GM18907 (cell line): ENCODE measurements around the gene CLDN25.
"Not testable (repeated sequence)": the region's sequence is repeated elsewhere in the genome, so short reads cannot be mapped to it uniquely, and the experiment has no call there.

Experiments used
- ATAC-seq: cut with Tn5 transposase; IDR thresholded peaks from one replicate; pipeline ENCODE4 v1.9.1; 2021; ENCODE audit warnings: mild to moderate bottlenecking, moderate library complexity; ENCODE audit not compliant: unreplicated experiment

Gene CLDN25

DNA sequence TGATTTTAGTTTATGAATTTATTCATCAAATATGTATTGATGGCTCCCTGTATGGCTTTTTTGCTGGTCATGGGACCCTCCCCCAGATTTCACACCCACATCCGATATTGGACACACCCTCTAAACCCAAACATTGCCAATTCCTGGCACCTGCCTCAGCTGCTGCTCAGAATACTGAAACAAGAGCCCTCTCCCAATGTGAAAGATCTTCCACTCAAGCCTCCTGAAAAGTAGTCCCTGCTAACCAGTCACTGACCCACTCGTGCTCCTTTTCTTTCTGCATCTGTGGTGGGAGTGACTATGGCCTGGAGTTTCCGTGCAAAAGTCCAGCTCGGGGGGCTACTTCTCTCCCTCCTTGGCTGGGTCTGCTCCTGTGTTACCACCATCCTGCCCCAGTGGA lies at the start of gene CLDN25:
TSS of gene CLDN25 (plus strand) at position 301 of the 400 bp plus-strand sequence. CDS start at position 301, 0 bp downstream.
- no peak for ATAC-seq

DNA sequence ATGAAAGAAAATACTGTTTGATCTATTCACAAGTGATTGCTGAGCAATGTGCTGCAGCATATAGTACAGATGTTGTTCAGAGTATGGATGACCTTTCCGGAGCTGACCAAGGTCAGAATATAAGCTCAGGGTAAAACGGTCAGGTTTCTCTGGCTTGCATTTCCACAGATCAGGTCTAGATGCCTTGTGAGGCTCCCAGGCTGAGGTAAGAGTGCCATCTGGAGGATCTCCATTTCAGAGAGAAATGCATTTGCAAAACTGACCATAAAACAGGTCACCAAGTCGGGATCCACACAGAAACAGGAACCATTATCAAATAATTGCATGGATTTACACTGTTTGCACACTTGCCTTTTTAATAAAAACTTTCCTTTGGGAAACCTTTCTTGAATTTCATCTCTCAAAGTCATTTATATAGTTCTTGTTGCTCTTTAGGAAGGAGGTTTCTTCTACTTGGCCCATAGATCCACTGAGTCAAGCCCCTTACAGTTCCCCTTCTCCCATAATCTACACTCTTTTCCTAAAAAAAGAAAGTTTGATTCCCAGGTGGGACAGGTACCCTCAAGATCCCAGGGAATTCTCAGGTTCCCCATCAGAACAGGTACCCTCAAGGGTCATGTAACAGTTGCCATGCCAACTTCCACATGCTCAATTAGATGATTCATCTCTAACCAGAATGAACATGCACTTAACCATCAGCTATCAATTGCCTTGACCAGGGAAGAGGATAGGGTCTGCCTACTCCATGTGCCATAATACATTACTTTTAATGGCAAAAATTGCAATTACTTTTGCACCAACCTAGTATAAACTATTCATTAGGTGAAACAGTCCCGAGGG lies 48.5 kb upstream of the CLDN25 start:
- no peak for ATAC-seq

DNA sequence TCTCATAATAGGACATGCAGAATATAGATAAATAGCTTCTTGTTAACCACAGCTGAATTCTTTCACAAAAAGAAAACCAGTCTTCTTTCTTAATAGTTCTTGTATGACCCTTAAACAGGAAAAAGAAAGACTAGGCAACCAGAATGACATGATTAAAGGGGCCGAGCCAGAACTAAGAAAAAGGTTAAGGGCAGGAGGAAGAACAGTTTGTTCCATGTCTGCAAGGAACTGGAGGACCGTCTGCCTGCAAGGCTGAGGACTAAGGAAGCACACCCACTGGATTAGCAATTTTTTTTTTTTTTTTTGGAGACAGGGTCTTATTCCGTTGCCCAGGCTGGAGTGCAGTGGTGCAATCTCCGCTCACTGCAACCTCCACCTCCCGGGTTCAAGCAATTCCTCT lies 47.5 kb upstream of the CLDN25 start:
- ATAC-seq, result no peak

DNA sequence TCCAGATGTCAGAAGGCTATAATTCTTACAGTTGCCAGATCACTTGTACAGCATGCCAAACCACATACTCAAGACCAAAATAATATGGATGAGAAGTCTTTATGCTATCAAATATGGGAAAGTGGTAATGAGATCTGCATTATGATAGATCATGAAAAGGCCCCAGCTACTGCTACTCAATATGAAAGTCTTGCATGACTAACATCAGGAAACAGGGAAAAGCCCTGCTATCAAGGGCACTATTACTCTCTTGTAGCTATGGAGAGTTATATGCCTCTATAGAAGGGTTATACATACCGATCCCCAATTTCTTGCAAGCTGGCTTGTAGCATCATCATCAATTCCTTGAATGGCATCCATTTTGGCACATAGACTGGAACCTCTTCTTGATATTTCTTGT lies 43.3 kb upstream of the CLDN25 start:
- ATAC-seq, result no peak

DNA sequence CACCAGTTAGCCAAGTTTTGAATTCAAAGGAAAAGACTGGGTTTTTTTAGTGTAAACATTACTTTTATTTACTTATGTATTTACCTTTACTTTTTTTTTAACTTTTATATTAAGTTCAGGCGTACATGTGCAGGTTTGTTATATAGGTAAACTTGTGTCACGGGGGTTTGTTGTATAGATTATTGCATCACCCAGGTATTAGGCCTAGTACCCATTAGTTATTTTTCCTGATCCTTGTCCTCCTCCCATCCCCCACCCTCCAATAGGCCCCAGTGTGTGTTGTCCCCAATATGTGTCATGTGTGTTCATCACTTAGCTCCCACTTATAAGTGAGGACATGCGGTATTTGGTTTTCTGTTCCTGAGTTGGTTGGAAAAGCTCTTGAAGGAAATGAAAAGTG lies 26.7 kb upstream of the CLDN25 start:
- ATAC-seq, result no peak

DNA sequence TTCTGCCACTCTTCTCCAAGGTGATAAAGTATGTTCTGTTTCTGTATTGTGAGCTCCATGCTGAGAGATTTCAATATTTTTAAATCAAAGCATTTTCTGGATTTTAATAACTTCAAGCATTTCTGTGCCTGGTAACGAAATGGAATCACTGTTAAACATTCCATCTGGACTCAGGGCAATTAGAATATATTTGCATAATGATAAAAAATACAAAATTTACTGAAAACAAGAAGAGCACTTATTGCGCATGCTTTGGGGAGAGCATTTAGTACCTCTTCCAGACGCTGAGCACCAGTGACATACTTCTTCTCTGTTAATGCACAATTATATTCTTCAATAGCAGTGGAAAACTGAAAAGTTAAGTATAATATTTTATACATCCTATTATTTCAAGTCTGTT lies 19.4 kb upstream of the CLDN25 start:
- ATAC-seq, result no peak

DNA sequence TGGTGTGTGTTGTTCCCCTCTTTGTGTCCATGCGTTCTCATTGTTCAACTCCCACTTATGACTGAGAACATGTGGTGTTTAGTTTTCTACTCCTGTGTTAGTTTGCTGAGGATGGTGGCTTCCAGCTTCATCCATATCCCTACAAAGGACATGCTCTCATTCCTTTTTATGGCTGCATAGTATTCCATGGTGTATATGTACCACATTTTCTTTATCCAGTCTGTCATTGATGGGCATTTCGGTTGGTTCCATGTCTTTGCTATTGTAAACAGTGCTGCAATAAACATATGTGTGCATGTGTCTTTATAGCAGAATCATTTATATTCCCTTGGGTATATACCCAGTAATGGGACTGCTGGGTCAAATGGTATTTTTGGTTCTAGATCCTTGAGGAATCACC lies 16.6 kb upstream of the CLDN25 start:
- not testable (repeated sequence) for ATAC-seq

DNA sequence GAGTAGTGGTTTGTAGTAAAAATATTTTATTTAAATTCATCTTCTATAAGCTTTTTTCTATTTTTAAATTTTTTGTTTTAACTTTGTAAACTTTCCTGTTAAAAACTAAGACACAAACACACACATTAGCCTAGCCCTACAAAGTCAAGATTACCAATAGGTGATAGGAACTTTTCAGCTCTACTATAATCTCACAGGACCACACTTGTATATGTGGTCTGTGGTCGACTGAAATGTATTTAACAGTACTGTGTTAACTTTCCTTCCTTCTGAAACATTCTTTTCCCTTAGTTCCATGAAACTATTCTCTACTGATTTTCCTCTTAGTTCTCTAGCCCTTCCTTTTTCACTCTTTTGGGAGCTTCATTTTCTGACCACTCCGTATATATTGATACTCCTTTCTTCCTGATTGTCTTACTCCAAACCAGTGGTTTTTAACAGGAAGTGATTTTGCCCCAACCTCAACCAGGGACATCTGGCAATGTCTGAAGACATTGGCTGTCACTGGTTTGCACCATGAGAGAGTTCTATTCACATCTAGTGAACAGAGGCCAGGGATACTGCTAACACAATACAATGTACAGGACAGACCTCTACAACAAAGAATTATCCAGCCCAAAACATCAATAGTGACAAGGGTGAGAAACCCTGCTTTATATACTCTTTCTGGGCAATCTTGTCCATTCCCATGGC lies 14.9 kb upstream of the CLDN25 start:
- no peak for ATAC-seq

DNA sequence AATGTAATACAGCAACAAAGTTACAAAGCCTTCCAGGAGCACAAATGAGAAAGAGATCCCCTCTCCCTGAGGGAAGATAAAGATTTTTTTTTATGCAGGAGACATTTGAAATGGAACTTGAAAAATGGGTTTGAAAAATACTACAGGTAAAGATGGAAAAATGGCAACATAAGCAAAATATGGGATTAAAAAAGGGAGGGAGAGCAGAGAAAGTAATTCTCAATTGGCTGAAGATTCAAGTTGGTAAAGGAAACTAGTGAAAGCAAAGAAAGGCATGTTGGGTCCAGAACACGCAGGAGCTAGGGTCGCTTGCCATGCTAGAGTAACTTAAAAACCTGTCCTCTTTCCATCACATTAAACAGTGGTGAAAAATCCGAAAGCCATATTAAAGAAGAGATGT lies 7.6 kb upstream of the CLDN25 start:
- ATAC-seq, result no peak

DNA sequence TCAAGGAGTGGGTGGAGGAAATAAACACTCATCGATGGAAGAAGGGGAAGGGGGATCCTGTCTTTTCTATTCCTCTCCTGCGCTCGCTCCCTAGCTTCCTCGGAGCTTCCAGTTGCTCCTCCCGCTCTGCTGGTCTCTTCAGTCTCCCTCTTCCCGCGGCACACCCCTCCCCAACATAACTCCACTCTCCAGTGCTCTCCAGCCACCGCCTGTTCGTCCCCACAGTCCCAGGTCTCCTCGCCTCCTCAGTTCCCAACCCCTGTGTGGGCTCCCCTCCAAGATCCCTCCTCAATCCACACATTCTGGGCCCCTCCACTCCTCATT lies 6.5 kb upstream of the CLDN25 start:
- ATAC-seq, result no peak

DNA sequence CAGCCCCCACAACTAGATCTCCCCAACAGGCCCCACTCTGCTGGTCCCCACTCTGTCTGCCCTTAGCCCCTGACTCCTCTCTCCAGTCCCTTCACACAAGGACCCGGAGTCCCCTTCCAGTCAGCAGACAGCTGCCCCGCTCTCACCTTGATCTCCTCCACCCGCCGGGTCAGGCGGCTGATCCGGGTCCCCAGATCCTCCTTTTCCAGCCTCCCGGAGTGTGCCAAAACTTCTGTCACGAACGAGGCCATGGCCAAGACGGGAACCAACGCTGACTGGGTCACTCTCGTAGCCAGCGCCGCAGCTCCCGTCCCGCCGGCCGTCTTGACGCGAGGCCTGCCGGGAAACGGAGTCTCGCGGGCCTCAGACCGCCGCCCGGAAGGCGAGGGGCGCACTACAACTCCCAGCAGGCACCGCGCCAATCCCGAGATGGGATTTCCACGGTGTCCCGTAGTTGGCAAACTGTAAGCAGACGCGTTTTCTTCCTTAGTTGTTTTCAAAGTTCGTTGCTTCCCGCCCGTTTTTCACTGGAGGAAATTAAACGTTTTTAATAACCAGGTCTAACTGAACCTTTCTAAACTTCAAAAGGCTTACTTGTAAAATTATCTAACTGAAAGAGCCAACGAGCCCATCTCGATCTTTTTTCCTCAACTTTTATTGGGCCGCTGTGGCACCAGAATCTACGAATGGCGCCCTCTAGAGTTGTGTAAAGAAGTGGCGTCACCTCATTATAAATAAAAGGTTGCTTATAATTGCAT lies 6.0 kb upstream of the CLDN25 start, which contains the start of gene ZW10:
TSS of gene ZW10 (minus strand) at position 277 of the 758 bp plus-strand sequence. CDS start at position 251, 26 bp downstream.
- peak; percentile 99 for ATAC-seq

DNA sequence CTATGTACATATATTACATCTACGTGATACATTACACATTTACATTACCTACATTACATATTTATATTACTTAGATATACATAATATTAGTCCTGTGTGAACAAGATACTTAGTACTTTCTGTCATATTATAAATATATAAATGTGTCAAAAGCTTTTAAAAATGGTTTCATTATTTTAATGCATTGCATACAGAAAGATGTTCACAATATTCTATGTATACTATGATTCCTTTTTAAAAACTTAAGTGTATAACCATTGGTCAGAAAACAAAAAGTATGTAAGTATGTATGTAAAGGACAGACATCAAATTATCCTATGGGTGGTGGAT lies 5.5 kb upstream of the CLDN25 start:
- ATAC-seq, result no peak

DNA sequence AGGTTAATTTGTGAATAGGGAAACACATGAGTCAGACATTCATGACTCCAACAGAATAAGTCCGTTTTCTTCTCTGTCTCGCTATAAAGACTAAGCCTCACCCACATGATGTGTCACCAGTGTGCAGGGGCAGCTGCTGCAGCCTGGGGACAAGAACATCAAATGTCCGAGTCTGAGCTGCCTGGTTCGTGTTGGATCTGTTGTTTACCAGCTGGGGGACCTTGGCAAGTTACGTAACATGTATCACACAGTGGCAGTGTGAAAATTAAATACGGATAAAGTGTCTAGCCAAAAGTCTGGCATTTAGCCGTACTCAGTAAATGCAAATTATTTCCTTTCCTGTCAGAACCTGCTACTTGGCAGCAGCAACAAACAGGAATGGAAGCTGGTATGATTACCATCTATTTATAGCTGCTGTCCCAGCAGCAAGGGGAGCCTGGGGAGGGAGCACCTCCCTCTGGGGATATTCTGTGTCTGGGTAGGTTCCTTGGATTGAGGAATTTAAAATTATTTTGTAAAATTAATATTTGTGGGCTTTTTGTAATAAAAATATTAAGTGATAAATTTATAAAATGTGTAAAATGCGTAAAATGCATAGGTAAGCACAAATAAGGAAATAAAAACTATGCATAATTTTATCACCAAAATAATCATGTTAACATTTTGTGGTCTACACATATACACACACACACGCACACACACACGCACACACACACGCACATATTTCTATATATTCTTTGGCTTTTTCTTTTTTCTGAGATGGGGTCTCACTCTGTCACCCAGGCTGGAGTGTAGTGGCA lies 1.3 kb upstream of the CLDN25 start:
- ATAC-seq, result no peak

DNA sequence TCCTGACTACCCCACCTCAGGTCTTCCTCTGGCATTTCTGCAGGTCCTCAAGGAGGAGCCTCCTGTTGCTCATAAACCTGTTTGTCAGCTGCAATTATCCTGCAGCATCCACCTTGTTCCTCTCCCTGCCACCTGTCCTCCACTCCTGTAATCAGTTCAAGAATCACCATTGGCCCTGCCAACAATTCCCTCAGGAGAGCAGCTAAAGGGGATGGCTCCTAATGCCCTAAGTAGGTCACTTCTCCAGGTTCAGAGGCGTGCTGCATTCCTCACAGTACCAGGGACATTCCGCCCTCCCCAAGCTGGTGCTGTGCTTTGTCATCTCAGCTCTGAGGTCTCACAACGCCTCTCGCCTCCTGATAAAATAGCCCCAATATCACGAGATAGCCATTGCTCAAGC lies 2.1 kb downstream of the CLDN25 start:
- ATAC-seq, result no peak

DNA sequence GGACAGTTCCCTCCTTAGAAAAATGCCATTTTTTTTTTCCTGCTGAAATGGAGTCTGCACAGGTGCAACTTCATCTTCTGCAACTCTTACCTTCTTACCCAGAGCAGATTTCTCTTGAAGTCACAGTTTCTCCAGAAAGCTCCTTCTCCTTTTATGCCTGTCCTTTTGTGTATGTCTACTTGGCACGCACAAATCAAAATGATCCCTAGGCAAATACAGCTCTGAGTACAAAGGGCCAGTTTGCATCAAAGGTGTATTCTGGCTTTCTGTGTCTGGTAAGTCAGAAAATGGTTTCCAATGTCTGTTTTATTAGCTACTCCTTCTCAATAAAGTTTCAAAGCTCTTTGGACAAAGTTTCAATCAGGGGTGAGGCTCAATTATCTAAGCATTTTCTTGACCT lies 2.5 kb downstream of the CLDN25 start:
- no peak for ATAC-seq

DNA sequence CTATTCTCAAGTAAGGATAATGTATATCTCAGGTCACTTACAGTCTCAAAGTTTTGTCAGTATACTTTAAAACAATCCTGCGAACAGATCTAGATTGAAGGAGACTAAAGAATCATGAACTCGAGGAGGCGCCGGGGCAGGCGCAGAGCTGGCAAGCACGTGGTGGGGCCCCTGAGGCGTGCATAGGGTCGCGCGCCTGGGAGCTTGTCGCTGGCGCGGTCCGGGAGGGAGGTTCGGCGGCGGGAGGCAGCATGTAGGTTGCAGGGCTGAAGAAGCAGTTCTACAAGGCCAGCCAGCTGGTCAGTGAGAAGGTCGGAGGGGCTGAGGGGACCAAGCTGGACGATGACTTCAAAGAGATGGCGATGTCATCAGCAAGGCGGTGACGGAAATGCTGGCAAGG lies 9.4 kb downstream of the CLDN25 start:
- not testable (repeated sequence) for ATAC-seq

DNA sequence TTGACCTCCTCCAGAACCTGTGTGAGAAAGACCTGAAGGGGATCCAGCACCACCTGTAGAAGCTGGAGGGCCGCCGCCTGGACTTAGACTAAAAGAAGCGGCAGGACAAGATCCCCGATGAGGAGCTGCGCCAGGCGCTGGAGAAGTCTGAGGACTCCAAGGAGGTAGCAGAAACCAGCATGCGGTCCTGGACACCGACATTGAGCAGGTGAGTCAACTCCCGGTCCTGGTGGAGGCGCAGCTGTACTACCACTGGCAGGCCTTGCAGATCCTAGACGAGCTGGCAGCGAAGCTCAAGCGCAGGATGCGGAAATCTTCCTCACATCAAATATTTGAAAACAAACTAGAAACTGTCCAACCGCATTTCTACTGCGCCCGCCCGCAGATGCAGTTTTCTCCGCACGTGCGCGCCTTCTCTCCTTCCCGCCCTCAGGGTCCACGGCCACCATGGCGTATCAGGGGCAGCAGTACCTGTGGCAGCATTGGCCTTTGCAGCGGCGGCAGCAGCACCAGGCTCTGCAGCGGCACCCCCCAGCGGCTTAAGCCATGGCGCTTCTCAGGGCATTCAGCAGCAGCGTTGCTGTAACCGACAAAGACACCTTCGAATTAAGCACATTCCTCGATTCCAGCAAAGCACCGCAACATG lies 10.2 kb downstream of the CLDN25 start:
- no peak for ATAC-seq

DNA sequence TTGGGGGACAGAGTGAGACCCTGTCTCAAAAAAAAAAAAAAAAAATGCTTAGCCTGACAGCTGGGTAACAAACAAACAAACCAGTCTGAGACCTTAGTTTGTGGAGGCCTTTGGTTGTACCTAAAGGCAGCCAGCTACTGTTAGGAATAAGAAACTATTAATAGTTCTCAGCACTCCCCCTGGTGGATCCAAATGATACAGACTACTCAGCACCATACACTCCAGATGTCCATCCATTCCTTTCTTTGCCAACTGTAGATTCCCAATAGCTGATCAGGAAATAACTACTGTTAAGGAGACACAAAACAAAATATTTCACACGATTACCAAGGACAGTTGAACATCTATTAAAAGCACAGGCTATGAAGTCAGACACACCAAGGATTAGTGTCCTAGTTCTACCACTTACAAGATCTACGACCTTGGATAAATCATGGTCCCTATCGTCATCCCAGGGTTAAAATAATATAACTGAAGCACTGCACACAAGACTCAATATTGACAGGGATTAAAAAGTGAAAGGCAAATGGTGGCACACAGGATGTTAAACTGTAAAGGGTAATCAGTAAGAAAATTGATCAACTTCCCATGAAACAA lies 17.2 kb downstream of the CLDN25 start:
- peak; percentile 67 for ATAC-seq

DNA sequence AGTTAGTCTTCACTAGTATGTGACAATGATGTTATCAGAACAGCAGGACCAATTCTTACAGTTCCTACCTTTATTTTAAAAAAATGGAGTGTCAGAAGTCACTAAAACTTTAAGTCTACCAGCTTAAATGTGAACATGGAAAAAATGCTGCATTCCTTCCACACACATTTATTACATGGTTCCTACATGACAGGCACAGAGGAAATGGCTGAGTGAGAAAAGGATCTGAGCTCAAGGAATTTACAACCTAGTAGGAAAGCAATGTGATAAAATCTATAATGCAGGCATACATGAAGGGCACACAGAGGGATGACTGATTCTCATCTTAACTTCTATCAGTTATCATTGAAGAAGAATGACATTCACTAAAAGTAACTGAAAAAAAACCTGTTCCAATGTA lies 23.0 kb downstream of the CLDN25 start:
- ATAC-seq, result no peak

DNA sequence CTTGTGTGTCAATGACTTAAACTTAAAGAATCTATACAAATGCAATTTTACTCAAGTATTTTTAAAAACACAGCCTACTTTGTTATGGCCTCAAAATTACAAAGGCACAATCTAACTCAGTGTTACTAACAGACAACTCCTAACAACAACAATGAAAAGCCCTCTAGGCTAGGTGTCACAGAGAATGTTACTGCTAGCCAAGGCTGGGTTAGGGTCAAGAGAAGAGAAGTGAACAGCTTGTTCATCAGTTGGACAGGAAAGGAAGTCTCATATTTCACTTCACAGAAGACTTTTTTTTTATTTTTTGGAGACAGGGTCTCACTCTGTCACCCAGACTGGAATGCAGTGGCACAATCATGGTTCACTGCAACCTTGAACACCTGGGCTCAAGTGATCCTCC lies 26.0 kb downstream of the CLDN25 start:
- ATAC-seq, result no peak
